NCI-H187 (cell line): ENCODE measurements around the gene TRIM71.
"Not testable (repeated sequence)": the region's sequence is repeated elsewhere in the genome, so short reads cannot be mapped to it uniquely, and the experiment has no call there.

ENCODE experiments used
- DNase-seq, 2 experiments: peaks; one replicate each; lab custom pipeline; 2025; lab: John Stamatoyannopoulos, UW

The TRIM71 gene

DNA sequence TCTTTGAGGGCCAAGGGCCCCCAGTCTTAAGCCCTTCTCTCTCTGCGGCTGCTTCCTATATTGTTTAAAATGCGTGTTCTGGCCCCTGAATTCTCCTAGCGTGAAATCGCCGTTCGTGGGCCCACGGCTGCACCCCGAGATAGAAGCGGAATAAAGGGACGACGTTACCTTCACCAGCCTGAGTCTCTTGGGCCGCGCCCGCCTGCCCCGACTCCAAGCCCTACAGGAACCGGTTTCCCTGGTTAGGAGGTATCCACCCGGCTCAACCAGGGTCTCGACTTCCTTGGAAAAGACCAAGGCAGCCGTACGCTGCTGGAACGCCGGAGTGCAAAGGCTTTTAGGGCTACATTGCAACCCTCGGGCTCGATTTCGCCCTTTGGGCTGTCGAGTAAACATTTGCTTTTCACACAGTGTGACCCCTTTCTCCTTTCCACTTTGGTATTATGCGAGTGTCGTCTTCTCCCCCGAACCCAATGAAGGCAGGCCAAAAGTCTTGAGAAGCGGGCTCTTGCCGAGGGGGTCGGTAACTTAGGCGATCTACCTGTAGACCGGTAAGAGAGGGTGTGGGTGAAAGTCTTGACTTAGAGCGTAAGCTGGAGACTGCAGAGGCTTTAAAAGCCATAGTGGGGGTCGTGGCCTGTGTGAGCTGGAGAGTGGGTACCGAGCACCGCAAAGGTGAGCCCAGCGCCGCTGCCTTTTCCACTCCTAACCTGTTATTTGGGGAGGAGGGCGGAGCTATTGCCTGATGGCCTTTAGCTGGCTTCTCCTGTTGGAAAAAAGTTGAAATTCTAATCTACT is 2.0 kb downstream of the TRIM71 start:
- DNase-seq, result no peak

GRCh38 chr3:32820430-32820829 is 2.6 kb downstream of the TRIM71 start:
- no peak for DNase-seq

GRCh38 chr3:32820971-32821685 is 3.3 kb downstream of the TRIM71 start:
- no peak for DNase-seq

- DNase-seq, result no peak
Measured at GRCh38 chr3:32821686-32822296, 4.0 kb downstream of the TRIM71 start.

GRCh38 chr3:32822609-32823498 is 5.1 kb downstream of the TRIM71 start:
- DNase-seq, result no peak

GRCh38 chr3:32823641-32824184 is 5.9 kb downstream of the TRIM71 start:
- DNase-seq, result not testable (repeated sequence)

DNA sequence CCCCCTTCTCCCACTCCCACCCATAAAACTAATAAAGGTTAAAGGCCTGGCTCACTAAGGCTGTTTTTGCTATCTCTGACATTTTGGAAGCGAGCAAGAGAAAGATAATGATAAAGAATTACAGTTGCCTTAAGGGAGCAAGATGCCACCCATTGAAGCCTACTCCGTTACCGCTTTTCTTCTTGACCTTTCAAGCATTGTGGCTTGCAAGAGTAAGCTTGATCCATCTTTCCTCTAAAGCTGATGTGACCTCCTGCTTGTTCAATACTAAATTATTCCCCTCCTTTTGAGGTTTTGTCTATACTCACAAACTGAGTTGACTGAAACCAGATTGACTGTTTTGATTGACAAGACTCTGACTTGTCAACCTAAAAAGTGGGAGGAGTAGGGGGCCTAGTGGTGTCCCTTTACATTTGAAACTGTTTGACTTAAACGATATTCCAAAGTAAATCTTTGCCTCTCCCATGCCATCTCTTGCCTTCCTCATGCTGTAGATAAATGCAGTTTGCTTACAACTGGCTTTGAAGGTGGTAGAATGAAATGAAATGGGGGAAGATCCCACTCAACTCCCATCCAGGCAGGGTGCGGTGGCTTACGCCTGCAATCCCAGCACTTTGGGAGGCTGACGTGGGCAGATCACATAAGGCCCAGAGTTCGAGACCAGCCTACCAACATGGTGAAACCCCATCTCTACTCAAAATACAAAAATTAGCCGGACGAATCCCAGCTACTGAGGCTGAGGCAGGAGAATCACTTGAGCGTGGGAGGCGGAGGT is 8.0 kb downstream of the TRIM71 start:
- DNase-seq, result no peak

DNA sequence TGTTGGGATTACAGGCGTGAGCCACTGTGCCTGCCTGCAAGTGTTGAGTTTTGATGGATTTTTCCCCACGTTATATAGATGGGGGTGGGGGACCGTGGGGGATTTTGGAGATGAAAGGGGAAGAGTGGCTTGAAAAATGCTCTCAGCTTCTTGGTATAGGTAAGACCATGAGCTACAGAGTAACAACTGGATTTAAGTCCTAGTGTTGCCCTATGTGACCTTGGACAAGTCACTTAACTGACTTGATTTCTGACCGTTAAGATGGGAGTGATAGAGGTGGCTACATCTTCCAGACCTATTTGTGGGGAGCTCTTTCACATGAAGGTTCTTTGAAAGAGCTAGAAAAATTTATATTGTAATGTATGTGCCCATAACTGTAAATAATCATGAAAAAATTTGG is 13.3 kb downstream of the TRIM71 start:
- DNase-seq, result no peak

DNA sequence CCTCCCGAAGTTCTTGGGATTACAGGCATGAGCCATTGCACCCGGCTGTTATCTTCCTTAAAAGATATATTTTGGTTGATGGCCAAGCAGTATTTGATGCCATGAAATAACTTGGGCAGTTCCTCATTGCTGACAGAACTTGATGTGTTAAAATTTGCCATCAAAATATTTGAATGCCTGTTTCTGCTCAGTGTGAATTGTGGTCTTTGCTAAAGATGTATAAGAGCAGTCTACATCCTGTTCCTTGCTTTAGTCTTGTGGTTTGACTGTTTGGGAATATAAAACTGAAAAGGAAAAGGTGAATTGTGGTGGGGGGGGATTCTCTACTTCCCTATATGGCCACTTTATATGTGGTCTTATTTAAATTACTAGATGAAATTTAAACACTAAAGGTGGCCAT is 14.0 kb downstream of the TRIM71 start:
- no peak for DNase-seq

DNA sequence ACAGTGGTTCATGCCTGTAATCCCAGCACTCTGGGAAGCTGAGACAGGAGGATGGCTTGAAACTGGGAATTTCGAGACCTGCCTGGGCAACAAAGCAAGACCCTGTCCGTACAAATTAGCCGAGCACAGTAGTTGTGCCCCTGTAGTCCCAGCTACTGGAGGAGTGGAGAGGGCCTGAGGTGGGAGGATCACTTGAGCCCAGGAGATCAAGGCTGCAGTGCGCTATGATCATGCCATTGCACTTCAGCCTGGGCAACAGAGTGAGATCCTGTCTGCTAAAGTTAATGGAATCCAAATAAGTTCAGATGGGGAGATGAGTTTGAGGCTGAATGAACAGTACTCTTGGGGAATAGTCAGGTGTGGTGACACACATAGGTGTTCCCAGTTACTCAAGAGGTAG is 14.4 kb downstream of the TRIM71 start:
- no peak for DNase-seq

GRCh38 chr3:32835049-32835371 is 17.2 kb downstream of the TRIM71 start:
- no peak for DNase-seq

GRCh38 chr3:32835961-32836360 is 18.2 kb downstream of the TRIM71 start:
- DNase-seq, result no peak

DNA sequence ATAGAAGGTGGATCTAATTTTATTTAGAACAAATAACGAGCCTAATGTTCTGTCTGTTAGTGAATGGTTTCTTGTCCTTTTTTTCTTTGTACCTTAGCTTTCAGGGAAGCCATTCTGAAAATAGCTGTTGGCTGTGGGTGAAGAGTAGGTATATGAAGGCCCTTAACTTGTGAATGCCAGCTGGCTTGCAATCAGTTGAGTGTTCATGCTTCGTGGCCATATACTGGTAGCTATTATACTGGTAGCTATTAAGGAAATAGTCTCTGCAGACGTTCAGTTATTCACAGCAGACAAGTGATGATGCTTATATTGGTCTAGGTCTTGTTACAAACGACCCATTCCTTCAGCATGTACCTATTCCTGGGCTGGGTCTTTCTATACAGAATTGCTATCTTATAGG is 18.8 kb downstream of the TRIM71 start:
- no peak for DNase-seq

DNA sequence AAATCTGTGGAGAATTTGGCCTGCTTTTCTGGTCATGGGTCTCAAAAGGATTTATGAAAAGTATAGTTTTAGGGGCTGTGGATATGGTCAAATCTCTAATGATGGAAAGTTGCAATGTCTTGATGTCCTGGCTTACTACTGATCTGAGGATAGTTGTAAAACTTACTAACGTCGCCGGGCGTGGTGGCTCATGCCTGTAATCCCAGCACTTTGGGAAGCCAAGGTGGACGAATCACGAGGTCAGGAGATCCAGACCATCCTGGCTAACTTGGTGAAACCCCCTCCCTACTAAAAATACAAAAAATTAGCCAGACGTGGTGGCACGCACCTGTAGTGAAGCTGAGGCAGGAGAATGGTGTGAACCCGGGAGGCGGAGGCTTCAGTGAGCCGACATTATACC is 19.6 kb downstream of the TRIM71 start:
- no peak for DNase-seq

- no peak for DNase-seq
Measured at GRCh38 chr3:32837789-32838188, 20.0 kb downstream of the TRIM71 start.

- no peak for DNase-seq
Measured at GRCh38 chr3:32839714-32840085, 21.9 kb downstream of the TRIM71 start.

- no peak for DNase-seq
Measured at GRCh38 chr3:32840086-32840841, 22.5 kb downstream of the TRIM71 start.

DNA sequence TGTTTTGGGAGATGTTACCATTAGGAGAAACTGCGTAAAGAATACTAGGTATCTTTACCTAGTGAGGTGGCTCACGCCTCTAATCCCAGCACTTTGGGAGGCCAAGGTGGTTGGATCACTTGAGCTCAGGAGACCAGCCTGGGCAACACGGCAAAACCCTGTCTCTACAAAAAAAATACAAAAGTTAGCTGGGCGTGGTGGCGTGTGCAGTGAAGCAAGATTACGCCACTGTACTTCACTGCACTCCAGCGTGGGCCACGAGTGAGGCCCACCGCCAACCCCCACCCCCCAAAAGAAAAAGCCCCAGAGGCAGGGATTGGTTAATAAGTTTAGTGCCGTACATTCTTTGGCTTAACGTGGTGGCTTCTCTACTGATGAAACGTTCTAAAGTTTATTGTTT is 23.5 kb downstream of the TRIM71 start:
- DNase-seq, result no peak

GRCh38 chr3:32841867-32842470 is 24.2 kb downstream of the TRIM71 start:
- DNase-seq, result no peak

DNA sequence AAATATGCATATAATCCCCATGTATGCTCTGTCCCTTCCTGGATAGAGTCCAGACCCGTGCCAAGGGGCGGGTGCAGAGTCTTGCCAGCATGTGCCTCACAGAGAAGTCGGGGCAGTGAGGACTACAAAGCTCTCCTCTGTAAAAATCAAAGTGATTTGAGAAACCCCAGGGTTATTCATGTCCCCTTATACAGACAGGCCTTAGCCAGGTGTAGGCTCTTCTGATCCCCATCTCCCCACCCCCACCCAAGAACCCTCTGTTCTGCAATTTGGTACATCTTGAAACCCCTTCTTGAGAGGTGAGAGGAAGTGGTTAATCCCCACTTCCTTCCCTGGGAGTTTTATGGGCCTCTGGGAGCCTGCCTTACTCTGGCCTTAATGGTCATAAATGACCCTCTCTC is 24.7 kb downstream of the TRIM71 start:
- no peak for DNase-seq
